Activated T-helper 2 cell treated with anti-CD3 and anti-CD28 coated beads, Interferon-gamma antibody, Interleukin-2, Interleukin-4, amounts not matched to agents 10 μg/mL and 5 μg/mL and 100 μg/mL, durations not matched to agents 14 hours and 24 hours and 36 hours (primary cell): Measurements from ENCODE around the gene ITPR2. TPM values are rescaled to one million over a fixed set of nuclear protein-coding genes. Genes with fewer than 3 reads are reported as not detected.

Source experiments
- DNase-seq: peaks from one replicate; pipeline ENCODE4 v3.0.0; 2021; ENCODE audit warnings: low spot score
- H3K27ac Mint-ChIP-seq: one replicate; pipeline ENCODE4 v1.8.0; 2021; ENCODE audit warnings: mixed read lengths
- H3K27me3 Mint-ChIP-seq: one replicate; pipeline ENCODE4 v1.8.0; 2021; ENCODE audit warnings: low read depth, mixed read lengths
- H3K36me3 Mint-ChIP-seq: one replicate; pipeline ENCODE4 v1.8.0; 2021; ENCODE audit warnings: low read depth, mixed read lengths
- H3K4me1 Mint-ChIP-seq: one replicate; pipeline ENCODE4 v1.8.0; 2021; ENCODE audit warnings: low read depth, mixed read lengths
- H3K4me3 Mint-ChIP-seq: one replicate; pipeline ENCODE4 v1.8.0; 2021; ENCODE audit warnings: low read depth, mild to moderate bottlenecking, moderate library complexity, mixed read lengths
- H3K9me3 Mint-ChIP-seq: one replicate; pipeline ENCODE4 v1.8.0; 2021; ENCODE audit warnings: mixed read lengths
- intact Hi-C: fragments of 100-400 bp; cut with micrococcal nuclease; formaldehyde crosslinking; loops from one replicate; pipeline ENCODE4 v1.15.1; 2023
- total RNA-seq: library from RNA; stranded (reverse); gene quantifications from 2 replicates; pipeline ENCODE4 v1.2.3, GENCODE V29; 2022

ITPR2 gene
- total RNA-seq, 1 donor from 2014 or later, result 49.3 TPM

DNA sequence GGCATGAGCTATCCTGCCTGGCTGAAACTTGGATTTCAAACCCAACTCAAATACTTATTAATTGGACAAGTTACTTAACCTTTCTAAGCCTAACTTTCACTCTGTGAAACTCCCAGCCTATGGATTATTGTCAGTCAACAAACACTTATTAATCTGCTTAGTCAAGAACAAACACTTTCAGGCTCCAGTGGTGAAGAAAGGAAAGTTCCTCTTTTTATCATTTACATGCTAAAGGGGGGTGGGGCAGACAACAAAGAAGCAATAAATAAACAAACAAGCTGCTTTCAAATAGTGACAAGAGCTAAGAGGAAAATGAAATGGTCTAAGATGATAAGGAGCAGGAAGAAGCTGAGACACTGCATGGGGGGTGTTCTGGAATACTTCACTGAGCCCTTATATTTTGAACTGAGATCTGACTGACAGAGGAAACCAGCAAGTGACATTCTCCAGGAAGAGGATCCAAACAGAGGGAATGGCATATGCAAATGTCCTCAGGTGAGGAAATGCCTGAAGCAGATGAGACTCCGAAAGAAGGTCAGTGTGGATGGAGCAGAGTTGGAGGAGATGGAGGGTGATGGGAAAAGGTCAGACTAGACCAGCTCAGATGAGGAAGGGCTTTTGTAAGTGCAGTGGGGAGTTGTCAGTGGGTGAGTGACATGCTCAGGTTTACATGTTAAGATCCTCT is 259.6 kb downstream of the ITPR2 start:
- no peaks in the 10 kb centered on the region for H3K27me3 Mint-ChIP-seq
- peaks cover 14% of the 10 kb centered on the region for H3K4me1 Mint-ChIP-seq
- peaks cover 30% of the 10 kb centered on the region for H3K36me3 Mint-ChIP-seq
- H3K27ac Mint-ChIP-seq, result no peak overlapping the region
- H3K9me3 Mint-ChIP-seq, result no peaks in the 10 kb centered on the region
- no peak for DNase-seq
- no peak overlapping the region for H3K4me3 Mint-ChIP-seq
- intact Hi-C loops, result no loop called here

DNA sequence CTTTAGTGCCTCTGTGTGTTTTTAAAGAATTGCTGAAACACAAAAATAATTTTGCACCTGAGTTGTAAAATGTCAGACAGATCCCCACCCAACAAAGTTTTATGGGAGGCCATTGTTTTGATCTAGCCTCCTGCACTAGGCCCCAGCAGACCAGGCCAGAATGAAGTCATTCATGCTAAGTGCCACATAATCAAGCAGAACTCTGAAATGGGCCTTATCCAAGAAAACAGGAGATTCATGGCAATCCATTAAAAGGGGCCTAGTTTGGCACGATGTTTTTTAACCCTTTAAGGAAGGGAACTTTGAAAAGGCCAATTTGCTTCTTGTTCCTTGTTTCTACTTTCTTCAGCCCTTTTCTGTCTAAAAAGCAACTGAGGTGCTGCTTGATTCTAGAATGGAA is 260.9 kb downstream of the ITPR2 start:
- no peak overlapping the region for H3K4me3 Mint-ChIP-seq
- H3K36me3 Mint-ChIP-seq, result peaks cover 26% of the 10 kb centered on the region
- intact Hi-C loops, result no loop called here
- peaks cover 14% of the 10 kb centered on the region for H3K4me1 Mint-ChIP-seq
- no peak for DNase-seq
- no peaks in the 10 kb centered on the region for H3K27me3 Mint-ChIP-seq
- H3K27ac Mint-ChIP-seq, result no peak overlapping the region
- H3K9me3 Mint-ChIP-seq, result no peaks in the 10 kb centered on the region

DNA sequence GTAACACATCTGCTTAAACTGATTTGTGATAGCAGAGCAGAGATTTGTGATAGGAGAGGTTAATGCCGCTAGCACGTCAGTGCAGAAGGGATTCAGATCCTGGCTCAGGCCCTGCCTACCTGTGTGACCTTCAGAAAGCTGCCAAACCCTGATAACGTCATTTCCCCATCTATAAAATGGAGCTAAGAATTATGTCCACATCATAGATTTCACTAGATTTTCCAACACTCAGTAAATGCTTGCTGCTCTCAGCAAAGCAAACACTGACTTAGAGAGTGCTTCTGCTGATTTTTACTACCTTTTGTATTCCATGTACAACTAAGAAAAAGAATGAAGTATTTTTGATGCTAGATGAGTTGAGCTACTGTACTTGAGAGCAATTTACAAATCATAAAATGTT is 261.4 kb downstream of the ITPR2 start:
- Mint-ChIP-seq H3K9me3 (no peaks in the 10 kb centered on the region), H3K4me1 (peaks cover 12% of the 10 kb centered on the region), H3K4me3 (no peak overlapping the region), H3K27me3 (no peaks in the 10 kb centered on the region), H3K36me3 (peaks cover 22% of the 10 kb centered on the region), H3K27ac (no peak overlapping the region)
- intact Hi-C loops, result no loop called here
- DNase-seq, result no peak

DNA sequence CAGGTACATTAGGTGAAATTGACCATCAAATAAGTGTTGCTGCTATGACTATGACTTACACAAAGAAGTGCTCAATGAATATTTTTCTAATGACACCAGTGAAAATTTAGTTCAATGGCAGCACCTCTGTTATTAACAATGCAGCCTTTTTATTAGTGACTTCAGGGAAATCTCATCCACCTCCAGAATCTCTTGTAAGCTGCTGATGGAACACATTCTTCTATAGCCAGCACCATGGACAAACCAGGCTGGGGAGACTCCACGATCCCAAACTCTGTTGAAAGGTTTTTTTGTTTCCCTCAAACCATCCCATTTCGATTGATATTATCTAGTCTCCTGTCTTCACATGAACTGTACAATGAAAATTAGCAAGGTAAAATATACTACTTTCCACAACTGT is 265.9 kb downstream of the ITPR2 start:
- H3K4me3 Mint-ChIP-seq, result no peak overlapping the region

DNA sequence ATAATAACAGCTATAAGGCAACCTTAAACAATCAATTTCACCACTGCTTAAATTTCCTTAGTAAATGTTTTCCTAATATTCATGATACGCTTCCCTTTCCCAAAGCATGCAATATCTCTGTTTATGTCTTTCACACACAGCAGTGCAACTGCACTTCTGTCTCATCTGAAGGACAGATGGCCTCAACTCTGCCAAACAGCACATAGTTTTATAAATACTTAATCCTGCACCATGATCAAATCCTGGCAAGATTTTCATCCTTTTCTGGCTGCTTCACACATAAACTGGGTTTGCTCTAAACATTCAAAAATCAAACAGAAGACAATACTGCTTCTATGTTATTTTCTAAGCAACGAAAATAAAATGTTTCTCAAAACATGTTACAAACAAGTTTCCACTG is 266.3 kb downstream of the ITPR2 start:
- no peak for DNase-seq
- intact Hi-C loops, result no loop called here
- Mint-ChIP-seq H3K9me3 (no peaks in the 10 kb centered on the region), H3K27me3 (peaks cover 3% of the 10 kb centered on the region), H3K36me3 (peaks cover 11% of the 10 kb centered on the region), H3K4me1 (no peaks in the 10 kb centered on the region), H3K4me3 (no peak overlapping the region), H3K27ac (no peak overlapping the region)

More for the DNA sequence above, 265.9 kb downstream of the ITPR2 start:
- Mint-ChIP-seq H3K36me3 (peaks cover 9% of the 10 kb centered on the region), H3K4me1 (no peaks in the 10 kb centered on the region), H3K27me3 (peaks cover 3% of the 10 kb centered on the region), H3K9me3 (no peaks in the 10 kb centered on the region), H3K27ac (no peak overlapping the region)
- intact Hi-C loops, result no loop called here
- DNase-seq, result no peak

DNA sequence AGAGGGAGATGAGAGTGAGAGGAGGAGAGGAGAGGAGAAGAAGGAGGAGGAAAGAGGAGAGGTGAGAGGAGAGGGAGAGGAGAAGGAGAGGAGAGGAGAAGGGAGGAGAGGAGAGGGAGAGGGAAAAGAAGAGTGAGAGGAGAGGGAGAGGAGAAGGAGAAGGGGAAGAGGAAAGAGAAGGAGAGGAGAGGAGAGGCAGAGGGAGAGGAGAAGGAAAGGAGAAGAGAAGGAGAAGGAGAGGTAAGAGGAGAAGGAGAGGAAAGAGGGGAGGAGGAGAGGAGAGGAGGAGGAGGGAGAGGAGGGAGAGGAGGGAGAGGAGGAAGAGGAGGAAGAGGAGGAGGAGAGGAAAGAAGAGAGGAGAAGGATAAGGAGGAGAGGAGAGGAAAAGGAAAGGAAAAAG is 266.8 kb downstream of the ITPR2 start:
- Mint-ChIP-seq H3K27me3 (peaks cover 3% of the 10 kb centered on the region), H3K4me3 (no peak overlapping the region), H3K4me1 (no peaks in the 10 kb centered on the region), H3K36me3 (peaks cover 11% of the 10 kb centered on the region), H3K9me3 (no peaks in the 10 kb centered on the region), H3K27ac (no peak overlapping the region)
- no peak for DNase-seq
- intact Hi-C loops, result no loop called here

- H3K27ac Mint-ChIP-seq, result no peak overlapping the region
- H3K4me3 Mint-ChIP-seq, result no peak overlapping the region
- peaks cover 3% of the 10 kb centered on the region for H3K27me3 Mint-ChIP-seq
- peaks cover 11% of the 10 kb centered on the region for H3K36me3 Mint-ChIP-seq
- H3K9me3 Mint-ChIP-seq, result no peaks in the 10 kb centered on the region
- no peaks in the 10 kb centered on the region for H3K4me1 Mint-ChIP-seq
- no peak for DNase-seq
- intact Hi-C loops, result no loop called here
These were observed 268.6 kb downstream of the ITPR2 start for GRCh38 chr12:26564391-26564790.

DNA sequence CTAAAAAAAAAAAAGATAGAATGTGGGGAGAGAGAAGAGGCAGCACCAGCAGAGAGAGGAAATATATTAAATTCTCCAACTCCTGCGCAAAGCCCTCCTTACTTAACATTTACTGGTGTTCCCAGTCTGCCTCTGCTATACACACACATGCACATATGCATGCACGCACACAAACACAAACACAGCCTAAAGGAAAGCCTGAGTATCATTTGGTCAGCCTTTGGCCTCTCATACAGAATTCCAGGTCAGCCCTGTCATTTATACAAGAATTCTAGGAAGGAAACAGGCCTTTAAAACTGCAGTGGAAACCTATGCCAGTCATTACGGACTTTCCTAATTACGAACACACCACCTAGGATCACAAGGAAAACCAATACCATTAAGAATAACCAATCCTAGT is 269.4 kb downstream of the ITPR2 start:
- Mint-ChIP-seq H3K4me3 (no peak overlapping the region), H3K27me3 (peaks cover 3% of the 10 kb centered on the region), H3K36me3 (peaks cover 11% of the 10 kb centered on the region), H3K9me3 (no peaks in the 10 kb centered on the region), H3K27ac (no peak overlapping the region), H3K4me1 (no peaks in the 10 kb centered on the region)
- DNase-seq, result no peak
- intact Hi-C loops, result no loop called here

- intact Hi-C loops, result no loop called here
- Mint-ChIP-seq H3K4me1 (peaks cover 11% of the 10 kb centered on the region), H3K9me3 (no peaks in the 10 kb centered on the region), H3K27ac (no peak overlapping the region), H3K4me3 (no peak overlapping the region), H3K27me3 (no peaks in the 10 kb centered on the region), H3K36me3 (peaks cover 23% of the 10 kb centered on the region)
- no peak for DNase-seq
These were observed 275.7 kb downstream of the ITPR2 start for GRCh38 chr12:26557326-26557725.

- H3K4me3 Mint-ChIP-seq, result no peak overlapping the region
- intact Hi-C loops, result no loop called here
- DNase-seq, result no peak
These were observed 276.1 kb downstream of the ITPR2 start for GRCh38 chr12:26556916-26557315.

DNA sequence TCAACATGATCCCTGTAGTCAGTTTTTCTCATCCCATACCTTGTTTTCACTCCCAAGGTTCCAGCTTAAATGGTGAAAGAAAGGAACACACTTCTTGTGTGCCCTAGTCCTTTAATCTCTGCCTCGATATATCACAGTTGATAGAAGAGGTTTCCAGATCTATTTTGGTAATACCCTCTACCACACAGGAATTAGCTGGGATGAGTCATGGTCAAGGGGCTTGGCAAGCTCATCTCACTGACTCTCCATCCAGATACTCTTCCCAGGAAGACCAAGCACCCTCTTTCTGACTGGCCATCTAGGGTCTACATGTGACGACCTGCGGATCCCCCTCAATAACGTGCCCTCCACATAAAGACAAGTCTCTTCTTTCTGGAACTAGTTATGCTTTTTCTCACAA is 277.9 kb downstream of the ITPR2 start:
- Mint-ChIP-seq H3K9me3 (no peaks in the 10 kb centered on the region), H3K36me3 (peaks cover 24% of the 10 kb centered on the region), H3K27me3 (no peaks in the 10 kb centered on the region), H3K4me3 (no peak overlapping the region), H3K4me1 (peaks cover 11% of the 10 kb centered on the region), H3K27ac (no peak overlapping the region)
- no peak for DNase-seq
- intact Hi-C loops, result no loop called here

More at GRCh38 chr12:26556916-26557315, 276.1 kb downstream of the ITPR2 start:
- no peak overlapping the region for H3K27ac Mint-ChIP-seq
- H3K9me3 Mint-ChIP-seq, result no peaks in the 10 kb centered on the region
- no peaks in the 10 kb centered on the region for H3K27me3 Mint-ChIP-seq
- H3K36me3 Mint-ChIP-seq, result peaks cover 19% of the 10 kb centered on the region
- peaks cover 11% of the 10 kb centered on the region for H3K4me1 Mint-ChIP-seq

DNA sequence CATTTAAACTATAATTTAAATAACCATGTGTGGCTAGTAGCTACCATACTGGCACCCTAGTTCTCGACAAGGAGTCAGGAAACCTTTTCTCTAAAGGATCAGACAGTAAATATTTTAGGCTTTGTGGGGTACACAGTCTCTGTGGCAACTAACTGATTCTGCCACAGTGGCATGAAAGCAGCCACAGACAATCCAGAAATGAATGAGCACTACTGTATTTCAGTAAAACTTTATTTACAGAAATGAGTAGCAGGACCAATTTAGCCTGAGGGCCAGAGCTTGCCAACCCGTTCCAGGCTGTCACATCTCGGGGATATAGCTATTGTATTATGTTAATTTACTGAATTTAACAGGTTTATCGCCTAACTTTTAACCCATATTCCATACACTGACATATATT is 278.7 kb downstream of the ITPR2 start:
- Mint-ChIP-seq H3K4me1 (peaks cover 11% of the 10 kb centered on the region), H3K27ac (no peak overlapping the region), H3K27me3 (no peaks in the 10 kb centered on the region), H3K9me3 (no peaks in the 10 kb centered on the region), H3K36me3 (peaks cover 24% of the 10 kb centered on the region), H3K4me3 (no peak overlapping the region)
- intact Hi-C loops, result no loop called here
- DNase-seq, result no peak

GRCh38 chr12:26551385-26551784 is 281.6 kb downstream of the ITPR2 start:
- no peak overlapping the region for H3K27ac Mint-ChIP-seq
- no peak overlapping the region for H3K4me3 Mint-ChIP-seq
- intact Hi-C loops, result no loop called here
- DNase-seq, result no peak
- H3K36me3 Mint-ChIP-seq, result peaks cover 33% of the 10 kb centered on the region
- no peaks in the 10 kb centered on the region for H3K9me3 Mint-ChIP-seq
- no peaks in the 10 kb centered on the region for H3K27me3 Mint-ChIP-seq
- H3K4me1 Mint-ChIP-seq, result peaks cover 11% of the 10 kb centered on the region

DNA sequence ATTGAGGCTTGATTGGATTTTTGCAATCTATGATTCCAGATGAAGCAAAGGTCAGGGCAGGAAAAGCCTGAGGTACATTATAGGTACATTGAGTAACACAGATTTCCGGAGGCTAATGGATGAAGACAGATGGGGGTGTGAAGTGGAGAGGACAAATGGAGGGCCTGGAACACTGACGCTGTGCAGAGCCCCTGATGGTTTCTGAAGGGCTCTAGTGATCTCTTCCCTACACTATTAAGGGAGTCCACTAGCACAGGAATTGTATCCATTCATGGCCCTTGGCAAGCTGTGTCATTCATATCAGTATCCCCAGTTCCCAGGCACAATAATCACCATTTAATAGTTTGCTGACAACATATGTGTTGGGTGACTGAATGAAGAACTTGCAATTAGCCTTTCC is 284.8 kb downstream of the ITPR2 start:
- Mint-ChIP-seq H3K36me3 (peaks cover 30% of the 10 kb centered on the region), H3K4me1 (peaks cover 1% of the 10 kb centered on the region)

More for the DNA sequence above, 284.8 kb downstream of the ITPR2 start:
- intact Hi-C loops, result no loop called here
- H3K4me3 Mint-ChIP-seq, result no peak overlapping the region
- H3K27ac Mint-ChIP-seq, result no peak overlapping the region
- DNase-seq, result no peak
- H3K9me3 Mint-ChIP-seq, result no peaks in the 10 kb centered on the region
- H3K27me3 Mint-ChIP-seq, result no peaks in the 10 kb centered on the region
